Hepatocyte (in vitro differentiated cells): ENCODE data around the gene AOPEP. TPM values are rescaled to one million over a fixed set of nuclear protein-coding genes. Genes with fewer than 3 reads are reported as not detected.

Experiments used
- DNase-seq: peaks from one replicate; pipeline ENCODE4 v3.0.0-alpha.2; 2016; ENCODE audit warnings: low spot score
- H2AFZ ChIP-seq: fragments of 200-600 bp; sonication (generic); 2 replicates; pipeline ENCODE4 v1.6.0; 2016; ENCODE audit warnings: antibody characterized with exemption, mild to moderate bottlenecking
- H3K27ac ChIP-seq: fragments of 200-600 bp; sonication (generic); 2 replicates; pipeline ENCODE4 v1.5.1; 2016; ENCODE audit warnings: mild to moderate bottlenecking
- H3K27me3 ChIP-seq: fragments of 200-600 bp; sonication (generic); 2 replicates; pipeline ENCODE4 v1.6.1; 2016
- H3K36me3 ChIP-seq: fragments of 200-600 bp; sonication (generic); replicated peaks from 2 replicates; pipeline ENCODE4 v1.5.1; 2016; ENCODE audit warnings: low read depth; ENCODE audit not compliant: insufficient read depth
- H3K4me1 ChIP-seq: fragments of 200-600 bp; sonication (generic); 2 replicates; pipeline ENCODE4 v1.5.1; 2016; ENCODE audit warnings: mild to moderate bottlenecking, moderate library complexity; ENCODE audit not compliant: insufficient read depth
- H3K4me2 ChIP-seq: fragments of 200-600 bp; sonication (generic); 2 replicates; pipeline ENCODE4 v1.6.0; 2016
- H3K4me3 ChIP-seq: fragments of 200-600 bp; sonication (generic); 2 replicates; pipeline ENCODE4 v1.5.1; 2016; ENCODE audit warnings: mild to moderate bottlenecking
- H3K79me2 ChIP-seq: fragments of 200-600 bp; sonication (generic); 2 replicates; pipeline ENCODE4 v1.6.0; 2017; ENCODE audit warnings: mild to moderate bottlenecking
- H3K9me2 ChIP-seq: fragments of 200-600 bp; sonication (generic); replicated peaks from 2 replicates; pipeline ENCODE4 v1.6.0; 2017; ENCODE audit warnings: mild to moderate bottlenecking; ENCODE audit not compliant: insufficient read depth
- H3K9me3 ChIP-seq: fragments of 200-600 bp; sonication (generic); 2 replicates; pipeline ENCODE4 v1.5.1; 2016; ENCODE audit warnings: low read depth, mild to moderate bottlenecking
- H4K20me1 ChIP-seq: fragments of 200-600 bp; sonication (generic); 2 replicates; pipeline ENCODE4 v1.6.0; 2016; ENCODE audit warnings: mild to moderate bottlenecking; ENCODE audit not compliant: insufficient read depth, poor library complexity, severe bottlenecking
- CTCF ChIP-seq: fragments of 200-600 bp; sonication (generic); IDR thresholded peaks from 2 replicates; pipeline ENCODE4 v1.5.1; 2016; ENCODE audit warnings: antibody characterized with exemption, mild to moderate bottlenecking; ENCODE audit not compliant: poor library complexity
- EZH2 ChIP-seq: fragments of 200-600 bp; sonication (generic); IDR thresholded peaks from 2 replicates; pipeline ENCODE4 v1.6.1; 2016; ENCODE audit warnings: antibody characterized with exemption, mild to moderate bottlenecking, borderline replicate concordance
- EZH2phosphoT487 ChIP-seq: fragments of 200-600 bp; sonication (generic); IDR thresholded peaks from one replicate; pipeline ENCODE4 v1.6.1; 2018; ENCODE audit warnings: antibody characterized with exemption, mild to moderate bottlenecking, low read depth, moderate library complexity; ENCODE audit not compliant: unreplicated experiment, severe bottlenecking
- WGBS: methylation state at CpG from one replicate; pipeline ENCODE4 v1.1.6; 2016; ENCODE audit warnings: low lambda C conversion rate; ENCODE audit errors: missing lambda C conversion rate; 5-methylcytosine and 5-hydroxymethylcytosine counted together
- polyA plus RNA-seq: library from polyadenylated mRNA; unstranded; fragments of >200 nt; fragmentation: Nextera tagmentation; extraction: Ambion mirVana; gene quantifications from 2 replicates; pipeline ENCODE4 v1.2.1, GENCODE V29; 2016
- total RNA-seq: library from RNA; depleted of rRNA; stranded (reverse); fragments of >200 nt; gene quantifications from 2 replicates; pipeline ENCODE4 v1.2.3, GENCODE V29; 2014

Gene AOPEP
- total and polyA plus RNA-seq, 2 experiments from 2014 or later, result 82.8 to 101 TPM

GRCh38 chr9:94952565-94953373 is 226.3 kb downstream of the AOPEP start:
- TF ChIP-seq EZH2 (no peak), CTCF (no peak), EZH2phosphoT487 (no peak)
- DNase-seq, result no peak
- H3K4me3 ChIP-seq, result no peak overlapping the region
- H2AFZ ChIP-seq, result no peak overlapping the region
- H3K9me2 ChIP-seq, result no peaks in the 10 kb centered on the region
- H3K27ac ChIP-seq, result peak overlapping the region; percentile 54
- H3K79me2 ChIP-seq, result peaks cover 3% of the 10 kb centered on the region
- peaks cover 24% of the 10 kb centered on the region for H3K4me1 ChIP-seq
- WGBS, result 64% methylated on average over 8 of the region's 8 CpGs
- no peaks in the 10 kb centered on the region for H3K27me3 ChIP-seq
- no peaks in the 10 kb centered on the region for H3K36me3 ChIP-seq
- peak overlapping the region; percentile 41 for H3K4me2 ChIP-seq
- H4K20me1 ChIP-seq, result no peaks in the 10 kb centered on the region
- no peaks in the 10 kb centered on the region for H3K9me3 ChIP-seq

- WGBS, result 96% methylated on average over 5 of the region's 5 CpGs
- TF ChIP-seq EZH2 (no peak), CTCF (no peak), EZH2phosphoT487 (no peak)
- peaks cover 3% of the 10 kb centered on the region for H3K79me2 ChIP-seq
Measured at GRCh38 chr9:94956731-94957130, 230.2 kb downstream of the AOPEP start.

GRCh38 chr9:94960964-94961363 is 234.5 kb downstream of the AOPEP start:
- DNase-seq, result no peak
- 97% methylated on average over 5 of the region's 5 CpGs for WGBS
- no peaks in the 10 kb centered on the region for H4K20me1 ChIP-seq

More at GRCh38 chr9:94956731-94957130, 230.2 kb downstream of the AOPEP start:
- Histone ChIP-seq H3K27me3 (no peaks in the 10 kb centered on the region), H3K36me3 (no peaks in the 10 kb centered on the region), H3K4me3 (no peak overlapping the region), H3K9me3 (no peaks in the 10 kb centered on the region), H3K4me2 (no peak overlapping the region), H3K27ac (no peak overlapping the region), H4K20me1 (no peaks in the 10 kb centered on the region), H2AFZ (no peak overlapping the region), H3K9me2 (no peaks in the 10 kb centered on the region), H3K4me1 (peaks cover 10% of the 10 kb centered on the region)
- DNase-seq, result no peak

More at GRCh38 chr9:94960964-94961363, 234.5 kb downstream of the AOPEP start:
- H3K79me2 ChIP-seq, result no peaks in the 10 kb centered on the region
- no peaks in the 10 kb centered on the region for H3K27me3 ChIP-seq
- TF ChIP-seq EZH2 (no peak), EZH2phosphoT487 (no peak), CTCF (no peak)
- H3K4me2 ChIP-seq, result no peak overlapping the region
- peak overlapping the region; percentile 17 for H3K27ac ChIP-seq
- no peak overlapping the region for H3K4me3 ChIP-seq
- no peaks in the 10 kb centered on the region for H3K4me1 ChIP-seq
- H3K9me3 ChIP-seq, result no peaks in the 10 kb centered on the region
- H3K9me2 ChIP-seq, result no peaks in the 10 kb centered on the region
- H2AFZ ChIP-seq, result no peak overlapping the region
- no peaks in the 10 kb centered on the region for H3K36me3 ChIP-seq
